Nephron progenitor cell (in vitro differentiated cells): ENCODE data around the gene UBE2L3.
A peak's percentile ranks its signal among the peaks of the same experiment; 100 is the strongest.
"Not testable (repeated sequence)": the region's sequence is repeated elsewhere in the genome, so short reads cannot be mapped to it uniquely, and the experiment has no call there.

Experiments
- DNase-seq: peaks from one replicate; pipeline ENCODE4 v3.0.0; 2021
- H3K27ac Mint-ChIP-seq: 2 replicates; pipeline ENCODE4 v1.8.0; 2021; ENCODE audit warnings: mild to moderate bottlenecking, moderate library complexity, mixed read lengths
- H3K27me3 Mint-ChIP-seq: 2 replicates; pipeline ENCODE4 v1.8.0; 2021; ENCODE audit warnings: mild to moderate bottlenecking, low read depth, mixed read lengths; ENCODE audit not compliant: poor library complexity
- H3K36me3 Mint-ChIP-seq: 2 replicates; pipeline ENCODE4 v1.8.0; 2021; ENCODE audit warnings: low read depth, mixed read lengths
- H3K4me1 Mint-ChIP-seq: 2 replicates; pipeline ENCODE4 v1.8.0; 2021; ENCODE audit warnings: mixed read lengths
- H3K4me3 Mint-ChIP-seq: 2 replicates; pipeline ENCODE4 v1.8.0; 2021; ENCODE audit warnings: mild to moderate bottlenecking, moderate library complexity, mixed read lengths
- H3K9me3 Mint-ChIP-seq: 2 replicates; pipeline ENCODE4 v1.8.0; 2021; ENCODE audit warnings: mild to moderate bottlenecking, moderate library complexity, mixed read lengths
- TF ChIP-seq, protein P1 (sequence below): fragments of 200-600 bp; sonication (generic); IDR thresholded peaks from 2 replicates; pipeline ENCODE4 v1.5.0; 2021; ENCODE audit warnings: antibody characterized with exemption

UBE2L3 gene

DNA sequence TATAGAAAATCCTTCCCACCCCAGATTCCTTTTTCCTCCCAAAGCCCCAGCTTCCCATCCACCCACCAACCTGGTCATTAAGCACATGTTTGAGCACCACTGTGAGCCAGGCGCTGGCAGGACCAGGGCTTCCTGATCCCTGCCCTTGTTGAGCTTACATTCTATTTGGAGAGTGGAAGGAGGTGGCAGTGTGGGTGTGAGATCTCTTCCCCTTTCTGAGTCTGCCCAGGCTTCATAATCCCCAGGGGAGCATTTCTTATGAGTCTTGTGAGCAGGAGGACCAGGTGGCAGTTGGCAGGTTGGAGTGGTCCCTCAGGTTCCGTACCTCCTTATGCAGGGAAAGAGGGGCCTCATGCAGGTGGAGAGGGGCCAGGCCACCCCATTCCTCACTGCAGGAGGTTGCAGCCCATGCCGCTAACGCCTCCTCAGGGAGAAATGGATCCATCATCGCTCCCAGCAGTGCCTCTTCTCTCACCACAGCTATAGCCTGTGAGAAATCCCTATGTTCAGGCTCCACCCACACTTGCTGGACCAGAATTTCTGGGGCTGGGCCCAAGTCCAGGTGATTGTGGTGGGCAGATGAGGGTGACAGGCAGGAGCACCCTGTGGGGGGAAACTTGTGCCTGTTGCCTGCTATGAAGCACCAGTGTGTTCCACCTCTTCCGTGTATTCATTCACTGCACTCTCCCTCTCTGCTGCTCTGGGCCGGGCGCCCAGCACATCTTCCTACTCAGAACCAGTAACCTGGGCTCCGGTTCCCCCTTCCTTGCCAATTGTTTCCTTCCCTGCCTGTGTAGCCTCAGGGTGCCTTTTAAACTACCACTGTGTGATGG, 23.5 kb downstream of the UBE2L3 start:
- no peak for DNase-seq
- Mint-ChIP-seq H3K27ac (peak overlapping the region; percentile 61), H3K27me3 (no peaks in the 10 kb centered on the region), H3K36me3 (peaks cover 49% of the 10 kb centered on the region), H3K4me3 (no peak overlapping the region), H3K4me1 (peaks cover 13% of the 10 kb centered on the region), H3K9me3 (no peaks in the 10 kb centered on the region)
- TF ChIP-seq, protein P1, sequence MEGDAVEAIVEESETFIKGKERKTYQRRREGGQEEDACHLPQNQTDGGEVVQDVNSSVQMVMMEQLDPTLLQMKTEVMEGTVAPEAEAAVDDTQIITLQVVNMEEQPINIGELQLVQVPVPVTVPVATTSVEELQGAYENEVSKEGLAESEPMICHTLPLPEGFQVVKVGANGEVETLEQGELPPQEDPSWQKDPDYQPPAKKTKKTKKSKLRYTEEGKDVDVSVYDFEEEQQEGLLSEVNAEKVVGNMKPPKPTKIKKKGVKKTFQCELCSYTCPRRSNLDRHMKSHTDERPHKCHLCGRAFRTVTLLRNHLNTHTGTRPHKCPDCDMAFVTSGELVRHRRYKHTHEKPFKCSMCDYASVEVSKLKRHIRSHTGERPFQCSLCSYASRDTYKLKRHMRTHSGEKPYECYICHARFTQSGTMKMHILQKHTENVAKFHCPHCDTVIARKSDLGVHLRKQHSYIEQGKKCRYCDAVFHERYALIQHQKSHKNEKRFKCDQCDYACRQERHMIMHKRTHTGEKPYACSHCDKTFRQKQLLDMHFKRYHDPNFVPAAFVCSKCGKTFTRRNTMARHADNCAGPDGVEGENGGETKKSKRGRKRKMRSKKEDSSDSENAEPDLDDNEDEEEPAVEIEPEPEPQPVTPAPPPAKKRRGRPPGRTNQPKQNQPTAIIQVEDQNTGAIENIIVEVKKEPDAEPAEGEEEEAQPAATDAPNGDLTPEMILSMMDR: no peak

DNA sequence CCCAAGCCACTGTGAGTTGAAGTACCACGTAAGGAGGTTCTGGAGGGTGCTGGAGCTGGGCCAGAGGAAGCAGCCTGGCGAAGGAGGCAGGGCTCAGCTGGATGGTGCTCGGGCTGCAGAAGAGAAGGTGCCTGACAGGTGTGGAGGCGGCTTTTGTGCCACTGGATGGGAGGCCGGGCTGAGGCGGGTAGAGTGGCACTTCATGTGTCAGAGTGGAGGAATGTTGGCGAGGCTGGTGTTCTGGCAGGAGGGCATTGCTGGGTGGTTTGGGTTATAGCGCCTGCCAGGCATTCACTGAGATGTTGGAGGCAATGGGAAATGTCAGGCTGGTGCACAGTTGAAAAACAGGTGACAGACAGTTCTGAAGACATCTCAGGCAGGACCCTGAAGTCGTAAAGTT, 24.2 kb downstream of the UBE2L3 start:
- Mint-ChIP-seq H3K36me3 (peaks cover 55% of the 10 kb centered on the region), H3K27me3 (no peaks in the 10 kb centered on the region), H3K9me3 (no peaks in the 10 kb centered on the region), H3K27ac (peak overlapping the region; percentile 45), H3K4me3 (no peak overlapping the region), H3K4me1 (peaks cover 13% of the 10 kb centered on the region)
- DNase-seq: no peak
- TF ChIP-seq, protein P1: no peak

DNA sequence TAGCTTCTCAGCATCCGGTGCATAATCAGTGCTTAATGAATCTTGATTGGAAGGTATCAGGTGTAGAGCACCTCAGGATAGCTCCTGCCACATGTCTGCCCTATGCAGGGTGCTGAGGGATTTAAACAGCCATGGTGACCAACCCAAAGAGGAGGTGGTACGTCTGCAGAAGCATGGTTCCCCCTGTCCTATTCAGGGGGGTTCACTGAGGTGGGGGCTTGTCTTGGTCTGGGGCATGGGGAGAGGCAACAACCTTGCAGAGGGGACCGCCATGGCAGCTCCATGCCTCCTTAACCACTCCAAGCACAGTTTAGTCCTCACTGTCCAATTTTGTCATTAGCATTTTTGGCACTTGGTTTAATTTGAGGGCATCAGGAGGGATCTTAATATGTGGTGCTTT, 24.9 kb downstream of the UBE2L3 start:
- H3K4me3 Mint-ChIP-seq: no peak overlapping the region
- peaks cover 56% of the 10 kb centered on the region for H3K36me3 Mint-ChIP-seq
- H3K27me3 Mint-ChIP-seq: no peaks in the 10 kb centered on the region
- H3K27ac Mint-ChIP-seq: no peak overlapping the region
- H3K9me3 Mint-ChIP-seq: no peaks in the 10 kb centered on the region
- TF ChIP-seq, protein P1: no peak
- peaks cover 13% of the 10 kb centered on the region for H3K4me1 Mint-ChIP-seq
- no peak for DNase-seq

DNA sequence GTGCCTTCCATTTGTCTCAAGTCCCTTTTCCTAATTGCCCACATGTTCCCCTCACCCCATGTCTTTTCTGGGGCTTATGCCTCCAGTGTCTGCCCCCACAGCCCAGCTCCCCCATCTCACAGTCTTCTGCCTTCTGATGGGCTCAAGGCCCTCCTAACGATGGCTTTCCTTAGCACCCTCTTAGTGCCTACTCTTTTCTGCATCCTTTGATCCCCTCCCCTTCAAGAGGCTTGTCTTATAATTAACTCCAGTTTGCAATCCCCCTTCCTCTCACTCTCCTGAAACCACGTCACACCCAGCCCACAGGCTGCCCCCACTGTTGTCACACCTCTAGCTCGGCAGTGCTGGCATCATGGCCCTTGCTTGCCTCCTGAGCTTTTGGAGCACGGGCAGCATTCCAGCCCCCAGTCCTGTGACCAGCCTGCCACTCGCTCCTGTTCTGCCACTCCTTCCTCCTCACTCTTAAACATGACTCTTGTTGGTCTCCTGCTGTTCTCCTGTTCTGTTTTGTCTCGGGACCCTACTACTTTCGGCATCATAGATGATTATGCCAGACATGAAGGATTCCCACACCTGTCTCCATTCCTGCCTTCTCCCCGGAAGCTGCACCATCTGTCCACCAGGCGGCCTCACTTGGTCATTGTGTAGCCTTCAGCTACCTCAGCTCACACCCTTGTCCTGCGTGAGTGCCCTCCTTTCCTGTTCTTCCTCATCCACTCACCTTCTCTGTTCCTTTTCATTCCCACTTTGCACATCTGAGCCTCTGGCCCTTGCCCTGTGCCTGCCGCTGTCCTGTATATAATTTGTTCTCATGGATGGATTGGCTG, 26.1 kb downstream of the UBE2L3 start:
- TF ChIP-seq, protein P1: peak; percentile 27
- Mint-ChIP-seq H3K27me3 (no peaks in the 10 kb centered on the region), H3K9me3 (no peaks in the 10 kb centered on the region), H3K36me3 (peaks cover 53% of the 10 kb centered on the region), H3K4me3 (no peak overlapping the region), H3K27ac (peak overlapping the region; percentile 87), H3K4me1 (peaks cover 7% of the 10 kb centered on the region)
- peak; percentile 17 for DNase-seq

DNA sequence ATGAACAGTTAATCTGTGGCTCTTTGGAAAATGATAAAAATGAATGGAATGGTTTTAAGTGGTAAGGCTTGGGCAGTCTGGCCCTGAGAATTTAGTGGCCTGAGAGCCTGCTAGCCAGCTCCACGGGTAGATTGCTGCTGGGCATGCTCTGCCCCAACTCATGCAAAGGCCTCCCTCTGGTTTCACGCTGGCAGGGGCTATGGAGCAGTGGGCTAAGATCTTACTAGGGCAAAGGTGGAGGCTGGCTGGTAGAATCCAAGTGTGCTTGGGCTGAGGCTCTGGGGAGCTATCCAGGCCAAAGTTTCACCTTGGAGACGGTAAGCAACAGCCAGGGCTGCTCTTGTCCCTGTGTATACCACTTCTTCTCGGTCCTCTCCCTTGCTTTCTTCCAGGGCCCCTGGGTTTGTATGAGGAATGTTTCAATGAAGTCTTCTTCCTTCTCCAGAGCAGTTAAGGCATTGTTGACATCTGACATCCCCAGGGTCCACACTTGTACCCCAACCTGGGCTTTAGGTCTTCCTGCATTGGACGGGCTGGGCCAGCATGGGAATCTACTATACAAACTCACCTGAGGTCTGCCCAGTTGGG, 27.4 kb downstream of the UBE2L3 start:
- Mint-ChIP-seq H3K9me3 (no peaks in the 10 kb centered on the region), H3K4me3 (no peak overlapping the region), H3K36me3 (peaks cover 64% of the 10 kb centered on the region), H3K27ac (no peak overlapping the region), H3K27me3 (no peaks in the 10 kb centered on the region), H3K4me1 (peaks cover 11% of the 10 kb centered on the region)
- DNase-seq: no peak
- TF ChIP-seq, protein P1: no peak

DNA sequence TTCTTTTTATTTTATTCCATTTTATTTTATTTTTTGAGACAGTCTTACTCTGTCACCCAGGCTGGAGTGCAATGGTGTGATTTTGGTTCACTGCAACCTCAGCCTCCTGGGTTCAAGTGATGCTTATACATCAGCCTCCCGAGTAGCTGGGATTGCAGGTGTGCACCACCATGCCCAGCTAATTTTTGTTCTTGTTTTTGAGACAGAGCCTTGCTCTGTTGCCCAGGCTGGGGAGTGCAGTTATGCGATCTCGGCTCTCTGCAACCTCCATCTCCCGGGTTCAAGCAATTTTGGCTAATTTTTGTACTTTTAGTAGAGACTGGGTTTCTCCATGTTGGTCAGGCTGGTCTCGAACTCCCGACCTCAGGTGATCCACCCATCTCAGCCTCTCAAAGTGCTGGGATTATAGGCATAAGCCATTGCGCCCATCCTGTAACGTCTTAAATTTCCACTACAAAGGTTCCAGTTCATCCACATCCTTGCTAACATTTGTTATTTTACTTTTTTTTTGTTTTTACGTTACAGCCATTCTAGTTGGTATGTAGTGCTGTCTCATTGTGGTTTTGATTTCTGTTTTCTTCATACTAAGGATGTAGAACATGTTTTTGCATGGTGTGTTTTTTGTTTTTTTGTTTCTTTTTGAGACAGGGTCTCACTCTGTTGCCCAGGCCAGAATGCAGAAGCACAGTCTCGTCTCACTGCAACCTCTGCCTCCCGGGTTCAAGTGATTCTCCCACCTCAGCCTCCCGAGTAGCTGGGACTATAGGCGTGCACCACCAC, 29.0 kb downstream of the UBE2L3 start:
- not testable (repeated sequence) for H3K4me3 Mint-ChIP-seq, DNase-seq, H3K27me3 Mint-ChIP-seq, H3K27ac Mint-ChIP-seq, H3K4me1 Mint-ChIP-seq, H3K9me3 Mint-ChIP-seq
- peaks cover 58% of the 10 kb centered on the region for H3K36me3 Mint-ChIP-seq
